Keratinocyte (primary cell): ENCODE measurements around the gene ANKFN1.

Source experiments
- CTCF ChIP-seq, 3 experiments: IDR thresholded peaks in 1 of 3; conservative IDR thresholded peaks in 1 of 3; optimal IDR thresholded peaks in 1 of 3; 2 replicates in 2 of 3; 3 replicates in 1 of 3; pipeline versions ENCODE3 to v1.5.1; 2011; ENCODE audit warnings: low read length in 3 of 3, mild to moderate bottlenecking in 3 of 3, moderate library complexity in 2 of 3, control low read depth in 1 of 3, inconsistent platforms in 1 of 3; ENCODE audit not compliant: insufficient read depth in 2 of 3; ENCODE audit errors: extremely low read depth in 1 of 3
- EZH2 ChIP-seq: IDR thresholded peaks from one replicate; pipeline ENCODE4 v1.6.1; 2012; ENCODE audit warnings: inconsistent platforms, mild to moderate bottlenecking, low read length, moderate library complexity

GRCh38 chr17:56108811-56109284 is 44.4 kb upstream of the ANKFN1 start:
- TF ChIP-seq CTCF (optimal IDR thresholded peaks at IDR 0.05 in 1 of 3, IDR thresholded peaks at IDR 0.05 in 1 of 3, conservative IDR thresholded peaks at IDR 0.05 in 1 of 3; ENCODE audit: extremely low read depth in 1 of 3, insufficient read depth in 2 of 3, low read length in 3 of 3) = no peak
- TF ChIP-seq EZH2 = no peak
